OCI-LY3 (cell line): ENCODE results near the gene IQCM.

Experiments used
- CTCF ChIP-seq: fragments of 200-600, 300-600 bp; sonication (generic); IDR thresholded peaks from 2 replicates; pipeline ENCODE4 v1.5.1; 2014; ENCODE audit warnings: antibody characterized with exemption, low read length, low read depth
- EZH2phosphoT487 ChIP-seq: fragments of 200-600 bp; shearing (Covaris generic); IDR thresholded peaks from 2 replicates; pipeline ENCODE4 v1.6.1; 2018; ENCODE audit warnings: antibody characterized with exemption, mixed run types, low read depth

DNA sequence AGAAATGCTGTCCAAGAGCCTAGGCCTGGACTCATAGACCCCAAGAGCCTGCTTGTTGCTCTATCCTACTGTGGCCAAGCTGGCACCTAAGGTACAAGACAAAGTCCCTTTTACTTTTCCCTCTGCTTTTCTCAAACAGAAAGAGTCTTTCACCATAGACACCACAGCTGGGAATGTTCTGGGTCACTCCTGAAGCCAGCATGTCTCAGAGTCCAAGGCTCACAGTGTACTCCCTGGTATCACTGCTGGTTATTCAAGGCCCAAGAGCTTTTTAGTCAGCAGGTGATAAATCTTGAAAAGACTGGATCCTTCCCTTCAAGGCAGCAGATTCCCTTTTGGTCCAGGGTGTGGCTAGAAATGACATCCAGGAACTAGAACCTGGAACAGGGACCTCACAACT, 328.8 kb downstream of the IQCM start:
- TF ChIP-seq CTCF (no peak), EZH2phosphoT487 (no peak)
